ENCODE data around the gene PPM1B.

DNA sequence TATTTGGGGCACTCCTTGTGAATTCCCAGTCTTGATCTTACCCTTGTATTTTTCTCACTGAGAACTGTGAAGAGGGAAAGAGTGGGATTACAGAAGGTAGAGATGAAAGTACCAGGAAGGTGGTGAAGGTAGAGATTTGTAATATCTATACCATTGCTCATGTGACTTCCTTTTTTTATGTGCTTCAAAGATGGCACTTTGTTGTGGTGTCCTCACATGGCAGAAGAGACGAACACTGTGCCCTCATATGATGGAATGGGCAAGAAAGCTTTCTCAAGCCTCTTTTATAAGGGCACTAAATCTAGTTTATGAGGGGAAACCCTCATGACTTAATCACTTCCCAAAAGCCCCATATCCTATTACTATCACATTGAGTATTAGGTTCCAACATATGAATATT lies 28.9 kb upstream of the PPM1B start:
- TF ChIP-seq, protein P1, sequence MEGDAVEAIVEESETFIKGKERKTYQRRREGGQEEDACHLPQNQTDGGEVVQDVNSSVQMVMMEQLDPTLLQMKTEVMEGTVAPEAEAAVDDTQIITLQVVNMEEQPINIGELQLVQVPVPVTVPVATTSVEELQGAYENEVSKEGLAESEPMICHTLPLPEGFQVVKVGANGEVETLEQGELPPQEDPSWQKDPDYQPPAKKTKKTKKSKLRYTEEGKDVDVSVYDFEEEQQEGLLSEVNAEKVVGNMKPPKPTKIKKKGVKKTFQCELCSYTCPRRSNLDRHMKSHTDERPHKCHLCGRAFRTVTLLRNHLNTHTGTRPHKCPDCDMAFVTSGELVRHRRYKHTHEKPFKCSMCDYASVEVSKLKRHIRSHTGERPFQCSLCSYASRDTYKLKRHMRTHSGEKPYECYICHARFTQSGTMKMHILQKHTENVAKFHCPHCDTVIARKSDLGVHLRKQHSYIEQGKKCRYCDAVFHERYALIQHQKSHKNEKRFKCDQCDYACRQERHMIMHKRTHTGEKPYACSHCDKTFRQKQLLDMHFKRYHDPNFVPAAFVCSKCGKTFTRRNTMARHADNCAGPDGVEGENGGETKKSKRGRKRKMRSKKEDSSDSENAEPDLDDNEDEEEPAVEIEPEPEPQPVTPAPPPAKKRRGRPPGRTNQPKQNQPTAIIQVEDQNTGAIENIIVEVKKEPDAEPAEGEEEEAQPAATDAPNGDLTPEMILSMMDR (IDR thresholded peaks at IDR 0.05): no peak
- TF ChIP-seq EZH2 (IDR thresholded peaks at IDR 0.05; ENCODE audit: borderline replicate concordance, insufficient read depth, low read depth, low read length, poor library complexity, severe bottlenecking): no peak
